Transverse colon (tissue), 4 donors: ENCODE data around the gene DNAH3. TPM values are rescaled to one million over a fixed set of nuclear protein-coding genes. Genes with fewer than 3 reads are reported as not detected.

Source experiments
- DNase-seq: peaks from one replicate; pipeline ENCODE4 v3.0.0-alpha.2; 2019
- H3K27ac ChIP-seq, 4 donors: fragments of 200-600 bp; sonication (generic); 2 replicates each; pipeline ENCODE4 v1.5.1; 2016 to 2018; ENCODE audit warnings: inconsistent platforms in 4 of 4
- H3K27me3 ChIP-seq: fragments of 200-600 bp; sonication (generic); 2 replicates; pipeline ENCODE4 v1.5.1; 2017; ENCODE audit warnings: inconsistent platforms
- H3K36me3 ChIP-seq, 4 donors: fragments of 200-600 bp; sonication (generic); 2 replicates each; pipeline ENCODE4 v1.5.1; 2017 to 2019; ENCODE audit warnings: inconsistent platforms in 4 of 4
- H3K4me1 ChIP-seq, 4 donors: fragments of 200-600 bp; sonication (generic); 2 replicates each; pipeline ENCODE4 v1.5.1; 2017 to 2020; ENCODE audit warnings: inconsistent platforms in 4 of 4
- H3K4me3 ChIP-seq, 4 donors: fragments of 200-600 bp; sonication (generic); 1 replicate in 1 of 4; 2 replicates in 3 of 4; pipeline versions ENCODE4 v1.5.1 to v1.6.1; 2017 to 2019; ENCODE audit warnings: inconsistent platforms in 4 of 4
- H3K9me3 ChIP-seq, 2 donors: fragments of 200-600 bp; sonication (generic); 2 replicates each; pipeline ENCODE4 v1.5.1; 2017 to 2019; ENCODE audit warnings: inconsistent platforms in 2 of 2
- CTCF ChIP-seq, 5 experiments: fragments of 200-600 bp in 3 of 5; fragments of 450-650 bp in 2 of 5; sonication (generic) in 3 of 5; IDR thresholded peaks; 1 replicate in 2 of 5; 2 replicates in 3 of 5; pipeline ENCODE4 v1.5.1; 2016 to 2017; ENCODE audit warnings: antibody characterized with exemption in 5 of 5, inconsistent platforms in 3 of 5, mild to moderate bottlenecking in 2 of 5, moderate library complexity in 1 of 5
- EP300 ChIP-seq: sonication (generic); formaldehyde crosslinking; IDR thresholded peaks from one replicate; pipeline ENCODE4 v1.6.1; 2017; ENCODE audit warnings: antibody characterized with exemption, low read depth
- POLR2A ChIP-seq: fragments of 450-650 bp; IDR thresholded peaks from one replicate; pipeline ENCODE4 v1.6.1; 2016; ENCODE audit warnings: antibody characterized with exemption, mild to moderate bottlenecking, moderate library complexity
- POLR2AphosphoS5 ChIP-seq, 3 donors: sonication (generic); formaldehyde crosslinking; IDR thresholded peaks; one replicate each; pipeline ENCODE4 v1.6.1; 2016; ENCODE audit warnings: antibody characterized with exemption in 3 of 3
- WGBS, 2 donors: methylation state at CpG; one replicate each; pipeline ENCODE4 v1.1.5; 2018; ENCODE audit warnings: low coverage in 1 of 2; 5-methylcytosine and 5-hydroxymethylcytosine counted together
- in situ Hi-C, 4 donors: fragments of 200-750 bp; cut with MboI; loops; one replicate each; pipeline versions ENCODE4 v1.15.0 to v1.15.1; 2017; ENCODE audit warnings: low sequenced_read_pairs in 3 of 4, low pct_ligation_motif_present in 1 of 4, low pct_unique_long_range_greater_than_20kb in 1 of 4
- intact Hi-C: fragments of 100-400 bp; cut with DNase I; formaldehyde crosslinking; loops from one replicate; pipeline ENCODE4 v1.15.1; 2023; ENCODE audit warnings: low total_unique reads
- total RNA-seq, 4 donors: library from RNA; depleted of rRNA; stranded (reverse); fragments of >200 nt; gene quantifications; one replicate each; pipeline ENCODE4 v1.1.0, GENCODE V29; 2016

Gene DNAH3
- total RNA-seq, 4 donors from 2014 or later = 1.1 to 28.7 (median 5.5) TPM

- no peak for DNase-seq
- WGBS, 2 donors = 90% methylated on average over 2 to 5 of the region's 5 CpGs
- intact Hi-C loops = no loop called here
Observed at GRCh38 chr16:20969386-20969785, 181.3 kb downstream of the DNAH3 start.

GRCh38 chr16:20968765-20969164, 181.9 kb downstream of the DNAH3 start:
- Histone ChIP-seq H3K27me3 (no peaks in the 10 kb centered on the region), H3K36me3 (no peaks in the 10 kb centered on the region), H3K4me3 (no peak overlapping the region), H3K9me3 (no peaks in the 10 kb centered on the region), H3K4me1 (no peaks in the 10 kb centered on the region), H3K27ac (no peak overlapping the region)
- no peak for DNase-seq
- intact Hi-C loops = no loop called here
- 61 to 64% methylated on average over 2 to 3 of the region's 3 CpGs for WGBS, 2 donors
- no peak for TF ChIP-seq CTCF (IDR thresholded peaks at IDR 0.05)
- no peak for TF ChIP-seq POLR2A
- in situ Hi-C loops = no loop called here

More at GRCh38 chr16:20969386-20969785, 181.3 kb downstream of the DNAH3 start:
- H3K27me3 ChIP-seq = no peaks in the 10 kb centered on the region
- no peaks in the 10 kb centered on the region for H3K4me1 ChIP-seq
- H3K9me3 ChIP-seq = no peaks in the 10 kb centered on the region
- TF ChIP-seq CTCF (IDR thresholded peaks at IDR 0.05) (no peak), POLR2A (no peak), POLR2AphosphoS5 (IDR thresholded peaks at IDR 0.05) (no peak), EP300 (no peak)
- in situ Hi-C loops = no loop called here
- no peaks in the 10 kb centered on the region for H3K36me3 ChIP-seq
- H3K27ac ChIP-seq = no peak overlapping the region
- H3K4me3 ChIP-seq = no peak overlapping the region

GRCh38 chr16:20960899-20961298, 189.7 kb downstream of the DNAH3 start:
- DNase-seq = no peak
- Histone ChIP-seq H3K27me3 (no peaks in the 10 kb centered on the region), H3K9me3 (no peaks in the 10 kb centered on the region), H3K4me1 (no peaks in the 10 kb centered on the region), H3K27ac (no peak overlapping the region), H3K4me3 (no peak overlapping the region), H3K36me3 (no peaks in the 10 kb centered on the region)
- TF ChIP-seq POLR2A (no peak), CTCF (IDR thresholded peaks at IDR 0.05) (no peak), POLR2AphosphoS5 (IDR thresholded peaks at IDR 0.05) (no peak), EP300 (no peak)
- intact Hi-C loops (no loop called here), in situ Hi-C loops (no loop called here)
- 86 to 94% methylated on average over 2 to 5 of the region's 5 CpGs for WGBS, 2 donors

GRCh38 chr16:20957153-20957552, 193.5 kb downstream of the DNAH3 start:
- WGBS, 2 donors = 80 to 82% methylated on average over 1 to 3 of the region's 3 CpGs
- no peak overlapping the region for H3K27ac ChIP-seq
- in situ Hi-C loops = no loop called here
- intact Hi-C loops = no loop called here
- DNase-seq = no peak
- no peaks in the 10 kb centered on the region for H3K27me3 ChIP-seq
- no peak overlapping the region for H3K4me3 ChIP-seq
- H3K4me1 ChIP-seq = no peaks in the 10 kb centered on the region
- no peaks in the 10 kb centered on the region for H3K9me3 ChIP-seq
- TF ChIP-seq CTCF (IDR thresholded peaks at IDR 0.05) (no peak), POLR2A (no peak), EP300 (no peak), POLR2AphosphoS5 (IDR thresholded peaks at IDR 0.05) (no peak)
- H3K36me3 ChIP-seq = no peaks in the 10 kb centered on the region
